Posterior cingulate gyrus (tissue), 11 donors: ENCODE results near the gene ZNF474.

Experiments
- DNase-seq, 10 donors: peaks; one replicate each; pipeline versions ENCODE4 v3.0.0 to v3.0.0-alpha.2; 2020 to 2021; ENCODE audit warnings: mixed read lengths in 3 of 10
- intact Hi-C: fragments of 100-400 bp; cut with DNase I; formaldehyde crosslinking; loops from one replicate; pipeline ENCODE4 v1.15.1; 2023

Gene ZNF474

DNA sequence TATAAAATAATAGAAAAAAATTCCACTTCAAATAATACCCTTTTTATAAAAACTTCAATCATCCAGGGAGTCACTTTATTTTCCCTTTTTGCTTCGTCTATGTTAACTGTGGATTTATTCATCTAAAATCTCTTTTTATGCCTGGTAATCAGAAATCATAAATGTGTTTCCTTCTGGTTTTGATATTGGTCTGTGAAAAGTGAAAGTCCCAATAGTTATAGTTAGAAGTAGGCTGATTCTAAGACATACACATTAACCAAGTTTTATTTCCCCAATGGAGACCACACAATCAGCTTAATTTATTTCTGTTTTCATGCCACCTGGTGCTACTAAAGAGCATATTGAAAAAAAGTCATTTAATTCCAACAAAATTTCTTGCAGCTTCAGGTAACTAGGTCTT lies 45.7 kb downstream of the ZNF474 start:
- intact Hi-C loops = no loop called here
- no peak for DNase-seq

GRCh38 chr5:122175852-122176251 lies 46.5 kb downstream of the ZNF474 start:
- intact Hi-C loops = no loop called here

DNA sequence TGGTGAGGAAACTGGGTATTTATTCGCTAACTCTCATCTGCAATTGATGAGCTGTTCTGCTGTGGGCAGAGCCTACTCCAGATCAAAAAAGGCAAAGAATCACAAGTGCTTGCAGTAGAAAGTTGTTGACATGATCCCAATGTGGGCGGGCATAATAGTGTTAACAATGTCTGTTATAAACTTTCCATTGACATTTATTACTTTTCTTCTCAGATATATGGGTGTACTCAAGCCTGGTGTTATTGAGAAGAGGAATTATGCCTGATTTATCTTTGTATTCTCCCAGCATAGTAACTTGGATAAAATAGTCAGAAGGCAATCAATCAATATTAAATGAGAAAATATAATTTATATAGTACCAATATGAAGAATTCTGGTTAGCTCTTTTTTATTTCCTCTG lies 47.8 kb downstream of the ZNF474 start:
- no peak for DNase-seq
- intact Hi-C loops = no loop called here

More at GRCh38 chr5:122175852-122176251, 46.5 kb downstream of the ZNF474 start:
- DNase-seq = no peak

- intact Hi-C loops = no loop called here
- DNase-seq = no peak
These were observed 50.4 kb downstream of the ZNF474 start for GRCh38 chr5:122179701-122180100.

- intact Hi-C loops = no loop called here
- DNase-seq = no peak
These were observed 50.9 kb downstream of the ZNF474 start for GRCh38 chr5:122180146-122180712.

DNA sequence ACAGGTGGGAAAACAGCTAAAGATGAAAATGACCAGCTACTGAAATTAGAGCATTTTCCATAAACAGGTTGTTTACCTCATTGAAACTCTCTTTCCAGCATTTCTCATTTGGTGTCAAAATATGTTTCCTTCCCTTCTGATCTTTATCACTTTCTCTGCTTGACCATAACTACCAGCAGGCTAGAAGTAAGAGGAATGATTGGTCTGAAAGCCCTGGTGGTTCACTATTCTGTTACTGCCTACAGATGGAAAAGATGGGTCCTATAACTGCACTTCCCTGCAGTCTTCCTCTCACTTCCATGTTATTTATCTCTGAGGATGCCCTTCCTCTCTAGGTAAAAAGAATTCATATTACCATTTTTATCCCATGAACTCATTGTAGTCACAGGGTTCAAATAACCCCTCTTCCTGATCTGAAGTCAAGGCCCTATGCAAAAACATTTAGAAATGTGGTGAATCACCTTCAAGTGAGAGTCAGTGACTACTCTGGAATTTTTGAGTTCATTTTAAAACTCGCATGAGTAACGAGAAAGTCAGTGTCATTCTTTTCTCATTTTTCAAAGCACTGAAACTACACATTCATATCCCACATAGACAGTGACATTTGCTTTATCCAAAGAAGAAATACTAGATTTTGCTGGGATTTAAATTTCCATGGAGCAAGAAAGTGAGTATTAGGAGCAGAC lies 51.7 kb downstream of the ZNF474 start:
- intact Hi-C loops = no loop called here
- DNase-seq = no peak

- no peak for DNase-seq
- intact Hi-C loops = no loop called here
These were observed 52.5 kb downstream of the ZNF474 start for GRCh38 chr5:122181863-122182262.

GRCh38 chr5:122182491-122182921 lies 53.2 kb downstream of the ZNF474 start:
- DNase-seq = peak in 9 of 10 donors; percentile 15 to 85 (median 46)

DNA sequence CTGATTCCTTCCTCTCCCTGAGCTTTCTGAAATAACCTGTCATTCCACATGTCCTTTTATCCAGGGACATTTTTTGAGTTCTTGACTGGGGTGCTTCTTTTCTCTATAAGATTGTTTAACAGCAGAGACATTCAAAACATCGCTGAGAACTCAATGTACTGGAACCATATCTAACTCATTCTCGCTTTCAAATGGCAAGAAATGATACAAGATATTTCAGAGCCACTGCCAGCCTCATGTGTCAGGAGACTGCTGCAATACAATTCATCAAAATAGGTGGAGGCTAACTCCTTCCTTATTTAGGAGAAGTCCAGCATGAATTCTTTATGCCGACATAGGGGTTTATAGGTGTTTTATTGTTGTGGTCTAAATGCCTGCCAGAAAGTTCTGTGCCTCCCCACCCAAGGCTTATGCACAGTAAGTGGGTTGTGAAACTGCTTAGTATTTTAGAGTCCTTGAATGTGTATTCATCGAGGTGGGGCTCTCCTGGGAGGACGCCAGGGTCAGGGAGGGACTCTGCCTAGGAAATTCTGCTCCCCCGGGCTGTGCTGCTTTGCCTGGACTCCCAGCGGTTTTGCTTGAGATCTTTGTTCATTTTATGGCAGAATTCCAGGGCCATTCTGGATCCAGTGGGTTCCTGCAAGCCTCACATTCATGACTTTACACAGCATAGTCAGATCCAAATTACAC lies 53.9 kb downstream of the ZNF474 start:
- peak in 6 of 10 donors; percentile 21 to 86 (median 50) for DNase-seq

More at GRCh38 chr5:122182491-122182921, 53.2 kb downstream of the ZNF474 start:
- intact Hi-C loops = no loop called here

GRCh38 chr5:122183788-122184170 lies 54.4 kb downstream of the ZNF474 start:
- intact Hi-C loops = no loop called here
- DNase-seq = no peak

More for the DNA sequence above, 53.9 kb downstream of the ZNF474 start:
- intact Hi-C loops = no loop called here

GRCh38 chr5:122184676-122185255 lies 55.4 kb downstream of the ZNF474 start:
- intact Hi-C loops = no loop called here
- no peak for DNase-seq

GRCh38 chr5:122187426-122187825 lies 58.1 kb downstream of the ZNF474 start:
- DNase-seq = no peak
- intact Hi-C loops = no loop called here

DNA sequence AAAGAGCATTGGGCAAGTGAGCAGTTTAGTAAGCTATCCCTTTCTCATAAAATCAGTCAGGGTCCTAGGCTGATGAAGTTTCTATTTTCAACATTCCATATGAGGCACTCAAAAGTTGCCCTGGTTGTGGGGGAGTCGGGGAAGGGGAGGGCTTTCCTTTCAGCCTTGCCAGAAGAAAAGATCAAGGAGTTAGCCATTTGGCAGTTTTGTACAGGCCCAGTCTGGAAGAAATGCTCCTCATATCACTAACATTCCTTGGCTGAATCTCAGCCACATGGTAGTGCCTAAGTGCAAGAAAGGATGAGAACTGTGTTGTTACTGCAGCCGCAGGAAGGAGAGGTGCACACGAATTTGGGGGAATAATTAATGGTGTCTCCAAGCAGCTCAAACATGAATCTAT lies 60.8 kb downstream of the ZNF474 start:
- intact Hi-C loops = loop anchor here (5.0 to 10.0 kb wide), 2 partner anchors 135 to 307 kb away; no protein-coding TSS in a partner anchor
- no peak for DNase-seq

GRCh38 chr5:122192497-122193496 lies 63.5 kb downstream of the ZNF474 start:
- peak in 1 of 10 donors; percentile 17 for DNase-seq
- intact Hi-C loops = loop anchor here (5.0 to 10.0 kb wide), 2 partner anchors 132 to 305 kb away; no protein-coding TSS in a partner anchor

GRCh38 chr5:122195802-122196394 lies 66.6 kb downstream of the ZNF474 start:
- intact Hi-C loops = loop anchor here (1.0 to 10.0 kb wide), 2 partner anchors 129 to 219 kb away; no protein-coding TSS in a partner anchor
- DNase-seq = no peak

- DNase-seq = no peak
- intact Hi-C loops = loop anchor here (10.0 kb wide), 1 partner anchor 126 kb away; no protein-coding TSS in a partner anchor
These were observed 69.8 kb downstream of the ZNF474 start for GRCh38 chr5:122199146-122199545.

- intact Hi-C loops = no loop called here
- DNase-seq = no peak
These were observed 71.1 kb downstream of the ZNF474 start for GRCh38 chr5:122200450-122200849.

- intact Hi-C loops = no loop called here
- no peak for DNase-seq
These were observed 71.5 kb downstream of the ZNF474 start for GRCh38 chr5:122200865-122201264.

DNA sequence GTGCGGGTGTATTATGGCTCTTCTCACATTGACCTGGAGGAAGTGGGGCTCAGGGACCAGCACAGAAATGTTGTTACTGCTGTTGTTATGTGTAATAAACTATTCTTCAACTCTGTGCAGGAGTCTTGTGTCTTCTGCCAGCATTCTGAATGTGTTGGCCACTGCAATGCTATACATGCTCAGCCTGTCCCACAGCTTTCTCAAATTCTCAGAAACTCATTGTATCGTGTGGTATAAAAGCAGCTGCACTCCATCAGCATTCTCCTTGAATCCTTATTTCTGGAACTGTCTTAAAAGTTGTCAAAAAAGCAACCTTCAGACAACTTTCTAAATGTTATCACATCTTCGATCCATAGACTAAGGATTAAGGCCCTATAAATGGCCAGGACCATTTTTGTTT lies 72.0 kb downstream of the ZNF474 start:
- intact Hi-C loops = no loop called here
- DNase-seq = no peak
